ENCODE data around the gene PLA2G4D.

Gene PLA2G4D

DNA sequence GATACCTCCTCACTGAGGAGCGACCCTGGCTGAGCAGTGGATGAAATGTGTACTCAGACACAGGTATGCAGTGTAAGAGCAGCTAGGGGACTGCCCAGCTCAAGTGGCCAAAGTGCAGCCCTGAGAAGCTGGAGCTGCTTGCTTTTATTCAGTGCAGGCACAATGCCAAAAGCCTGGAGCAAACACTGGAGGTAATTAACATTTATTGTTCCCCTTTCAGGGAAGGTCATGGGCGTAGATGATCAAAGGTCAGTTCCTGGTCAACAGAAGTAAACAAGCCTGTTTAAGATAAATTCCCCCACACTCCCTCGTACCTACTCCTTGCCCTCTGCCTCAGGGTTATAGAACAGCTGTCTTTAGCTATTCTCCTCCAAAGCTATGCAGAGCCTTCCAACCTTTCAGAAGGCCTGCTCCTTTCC, 44.6 kb upstream of the PLA2G4D start:
- Histone ChIP-seq H3K4me1 (ENCODE audit: low read length) (no peaks in the 10 kb centered on the region), H3K27ac (ENCODE audit: low read length) (no peak overlapping the region), H3K9me3 (replicated peaks; ENCODE audit: insufficient read depth, low read length) (no peaks in the 10 kb centered on the region), H3F3A (ENCODE audit: insufficient read depth, low read length) (no peaks in the 10 kb centered on the region), H3K9ac (ENCODE audit: low read length) (no peak overlapping the region), H3K4me2 (ENCODE audit: low read depth, low read length) (no peak overlapping the region), H3K9me2 (replicated peaks; ENCODE audit: insufficient read depth, low read length) (no peaks in the 10 kb centered on the region), H3K79me2 (ENCODE audit: low read length) (no peaks in the 10 kb centered on the region), H3K27me3 (replicated peaks; ENCODE audit: insufficient read depth, low read length) (no peaks in the 10 kb centered on the region), H2AFZ (ENCODE audit: low read length) (no peak overlapping the region), H3K4me3 (ENCODE audit: low read length) (no peak overlapping the region), H3K36me3 (replicated peaks; ENCODE audit: insufficient read depth, low read length) (no peaks in the 10 kb centered on the region), H4K20me1 (ENCODE audit: insufficient read depth, low read length) (no peaks in the 10 kb centered on the region)
- DNase-seq: no peak
- TF ChIP-seq EZH2phosphoT487 (IDR thresholded peaks at IDR 0.05; ENCODE audit: low read length): no peak
- no peak for TF ChIP-seq EZH2 (optimal IDR thresholded peaks at IDR 0.05; ENCODE audit: low read depth, low read length)
- TF ChIP-seq CTCF (IDR thresholded peaks at IDR 0.05; ENCODE audit: low read length): no peak

DNA sequence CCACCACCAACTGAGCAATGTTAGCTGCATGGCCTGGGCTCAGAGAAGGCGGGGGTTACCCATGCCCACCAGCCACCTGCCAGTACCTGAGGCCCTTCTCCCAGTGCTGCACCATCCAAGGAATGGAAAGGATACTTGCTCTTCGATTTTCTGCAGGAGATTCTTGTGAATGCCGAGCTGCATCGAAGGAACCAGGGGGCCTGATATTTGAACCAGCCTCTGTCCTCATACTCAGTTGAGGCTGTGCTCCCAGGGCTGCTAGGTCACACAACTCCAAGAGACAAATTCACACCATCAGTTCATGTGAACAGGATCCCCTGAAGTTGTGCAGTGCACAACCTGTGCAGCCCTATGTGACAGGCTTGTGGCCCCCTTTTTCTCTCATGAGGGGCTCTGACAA, 44.0 kb upstream of the PLA2G4D start:
- TF ChIP-seq CTCF (IDR thresholded peaks at IDR 0.05; ENCODE audit: low read length) (no peak), EZH2 (optimal IDR thresholded peaks at IDR 0.05; ENCODE audit: low read depth, low read length) (no peak), EZH2phosphoT487 (IDR thresholded peaks at IDR 0.05; ENCODE audit: low read length) (no peak)
- DNase-seq: no peak
- no peak overlapping the region for H3K4me2 ChIP-seq (ENCODE audit: low read depth, low read length)
- no peak overlapping the region for H3K9ac ChIP-seq (ENCODE audit: low read length)
- H3K4me3 ChIP-seq (ENCODE audit: low read length): no peak overlapping the region
- no peaks in the 10 kb centered on the region for H3K79me2 ChIP-seq (ENCODE audit: low read length)
- H2AFZ ChIP-seq (ENCODE audit: low read length): no peak overlapping the region
- H3K4me1 ChIP-seq (ENCODE audit: low read length): no peaks in the 10 kb centered on the region
- no peaks in the 10 kb centered on the region for H4K20me1 ChIP-seq (ENCODE audit: insufficient read depth, low read length)
- no peaks in the 10 kb centered on the region for H3K36me3 ChIP-seq (replicated peaks; ENCODE audit: insufficient read depth, low read length)
- no peaks in the 10 kb centered on the region for H3K9me2 ChIP-seq (replicated peaks; ENCODE audit: insufficient read depth, low read length)
- H3K9me3 ChIP-seq (replicated peaks; ENCODE audit: insufficient read depth, low read length): no peaks in the 10 kb centered on the region
- H3K27me3 ChIP-seq (replicated peaks; ENCODE audit: insufficient read depth, low read length): no peaks in the 10 kb centered on the region
- H3F3A ChIP-seq (ENCODE audit: insufficient read depth, low read length): no peaks in the 10 kb centered on the region
- H3K27ac ChIP-seq (ENCODE audit: low read length): no peak overlapping the region

DNA sequence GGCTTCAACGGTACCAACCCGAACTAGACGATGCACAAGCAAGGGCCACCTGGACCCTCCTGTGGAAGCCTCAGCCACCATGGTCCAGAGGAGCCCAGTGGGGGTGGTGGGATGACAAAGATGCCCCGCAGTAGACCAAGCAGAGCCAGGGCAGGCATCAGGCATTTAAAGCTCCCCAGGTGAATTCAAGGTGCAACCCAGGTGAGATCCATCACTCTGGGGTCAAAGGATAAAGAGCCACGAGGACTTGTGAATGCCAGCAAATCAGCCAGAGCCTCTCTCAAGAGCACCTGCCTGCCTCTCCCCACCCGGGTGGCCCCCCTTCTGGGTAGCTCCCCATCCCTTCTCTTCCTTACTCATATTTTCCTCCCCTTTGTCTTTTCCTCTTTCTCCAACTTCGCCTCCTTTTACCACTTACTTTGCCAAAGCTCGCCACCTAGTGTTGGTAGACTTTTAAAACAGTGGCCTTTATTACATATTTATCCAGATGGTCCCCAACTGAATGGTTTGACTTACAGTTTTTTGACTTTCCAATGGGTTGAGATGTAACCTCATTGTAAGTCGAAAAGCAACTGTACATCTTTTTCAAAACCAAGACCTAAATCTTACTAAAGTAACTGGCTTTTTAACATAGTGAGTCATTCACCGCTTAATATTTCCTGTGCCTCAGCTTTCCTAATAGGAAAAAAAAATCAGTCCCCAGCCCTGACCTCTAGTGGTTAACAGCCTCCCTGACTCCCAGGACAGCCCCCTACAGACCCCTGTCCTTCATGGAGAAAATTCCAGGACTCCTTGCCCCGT, 43.3 kb upstream of the PLA2G4D start:
- no peak overlapping the region for H3K4me2 ChIP-seq (ENCODE audit: low read depth, low read length)
- H2AFZ ChIP-seq (ENCODE audit: low read length): no peak overlapping the region
- H3K4me3 ChIP-seq (ENCODE audit: low read length): no peak overlapping the region
- no peaks in the 10 kb centered on the region for H3K27me3 ChIP-seq (replicated peaks; ENCODE audit: insufficient read depth, low read length)
- no peaks in the 10 kb centered on the region for H4K20me1 ChIP-seq (ENCODE audit: insufficient read depth, low read length)
- no peaks in the 10 kb centered on the region for H3K36me3 ChIP-seq (replicated peaks; ENCODE audit: insufficient read depth, low read length)
- peak; percentile 42 for DNase-seq
- no peaks in the 10 kb centered on the region for H3K4me1 ChIP-seq (ENCODE audit: low read length)
- H3K9me3 ChIP-seq (replicated peaks; ENCODE audit: insufficient read depth, low read length): no peaks in the 10 kb centered on the region
- no peaks in the 10 kb centered on the region for H3F3A ChIP-seq (ENCODE audit: insufficient read depth, low read length)
- no peak overlapping the region for H3K9ac ChIP-seq (ENCODE audit: low read length)
- H3K9me2 ChIP-seq (replicated peaks; ENCODE audit: insufficient read depth, low read length): no peaks in the 10 kb centered on the region
- H3K79me2 ChIP-seq (ENCODE audit: low read length): no peaks in the 10 kb centered on the region
- TF ChIP-seq EZH2 (optimal IDR thresholded peaks at IDR 0.05; ENCODE audit: low read depth, low read length) (no peak), CTCF (IDR thresholded peaks at IDR 0.05; ENCODE audit: low read length) (peak; percentile 63)
- H3K27ac ChIP-seq (ENCODE audit: low read length): no peak overlapping the region
